HEK293T (cell line): ENCODE data around the gene CCDC183.

Source experiments
- CTCF ChIA-PET: fragments of 350-600 bp; formaldehyde crosslinking; extraction: SDS; loops from one replicate; lab custom pipeline; 2021; ENCODE audit warnings: antibody characterized with exemption, inconsistent platforms; lab: Yijun Ruan, JAX
- POLR2A ChIA-PET: fragments of 350-600 bp; formaldehyde crosslinking; extraction: SDS; loops from one replicate; lab custom pipeline; 2020; ENCODE audit warnings: antibody characterized with exemption, inconsistent platforms; lab: Yijun Ruan, JAX
- DNase-seq: peaks from one replicate; pipeline ENCODE4 v3.0.0; 2012; ENCODE audit warnings: mixed read lengths; ENCODE audit errors: extremely low spot score
- ARNT ChIP-seq: fragments of 450-650 bp; IDR thresholded peaks from 2 replicates; pipeline ENCODE4 v1.6.1; 2017; ENCODE audit warnings: mild to moderate bottlenecking
- BHLHE40 ChIP-seq: fragments of 450-650 bp; IDR thresholded peaks from 2 replicates; pipeline ENCODE4 v1.6.1; 2016; ENCODE audit warnings: mild to moderate bottlenecking, moderate library complexity, borderline replicate concordance
- CTBP1 ChIP-seq: fragments of 450-650 bp; IDR thresholded peaks from 2 replicates; pipeline ENCODE4 v1.6.1; 2016; ENCODE audit warnings: borderline replicate concordance
- ELF4 ChIP-seq: fragments of 450-650 bp; IDR thresholded peaks from 2 replicates; pipeline ENCODE4 v1.6.1; 2017; ENCODE audit warnings: antibody characterized with exemption
- FOXA1 ChIP-seq: fragments of 450-650 bp; IDR thresholded peaks from 2 replicates; pipeline ENCODE4 v1.6.1; 2016; ENCODE audit warnings: mild to moderate bottlenecking
- FOXK2 ChIP-seq: fragments of 450-650 bp; IDR thresholded peaks from 2 replicates; pipeline ENCODE4 v1.6.1; 2016; ENCODE audit warnings: mild to moderate bottlenecking
- FOXM1 ChIP-seq: fragments of 450-650 bp; IDR thresholded peaks from 2 replicates; pipeline ENCODE4 v1.6.1; 2017; ENCODE audit warnings: mild to moderate bottlenecking, borderline replicate concordance
- HDGF ChIP-seq: fragments of 450-650 bp; IDR thresholded peaks from 2 replicates; pipeline ENCODE4 v1.6.1; 2017; ENCODE audit warnings: antibody characterized with exemption, borderline replicate concordance
- L3MBTL2 ChIP-seq: fragments of 450-650 bp; conservative IDR thresholded peaks from 2 replicates; pipeline ENCODE4 v1.6.1; 2016; ENCODE audit warnings: mild to moderate bottlenecking
- LEF1 ChIP-seq: fragments of 450-650 bp; IDR thresholded peaks from 2 replicates; pipeline ENCODE4 v1.6.1; 2017; ENCODE audit warnings: mild to moderate bottlenecking, borderline replicate concordance
- NFRKB ChIP-seq: fragments of 450-650 bp; IDR thresholded peaks from 2 replicates; pipeline ENCODE4 v1.6.1; 2016; ENCODE audit warnings: mild to moderate bottlenecking, moderate library complexity
- PKNOX1 ChIP-seq: fragments of 450-650 bp; IDR thresholded peaks from 2 replicates; pipeline ENCODE4 v1.6.1; 2016
- SP1 ChIP-seq: fragments of 450-650 bp; IDR thresholded peaks from 2 replicates; pipeline ENCODE4 v1.6.1; 2017
- SUZ12 ChIP-seq: fragments of 450-650 bp; IDR thresholded peaks from 2 replicates; pipeline ENCODE4 v1.6.1; 2016; ENCODE audit warnings: mild to moderate bottlenecking
- TARDBP ChIP-seq: fragments of 450-650 bp; IDR thresholded peaks from 2 replicates; pipeline ENCODE4 v1.6.1; 2016
- ZNF384 ChIP-seq: fragments of 450-650 bp; IDR thresholded peaks from 2 replicates; pipeline ENCODE4 v1.6.1; 2016

Gene CCDC183

GRCh38 chr9:136827794-136828473, 31.8 kb downstream of the CCDC183 start:
- ChIA-PET CTCF (no interaction called here), POLR2A (no interaction called here)
- DNase-seq, result no peak
- TF ChIP-seq ELF4, result no peak

- ChIA-PET CTCF (no interaction called here), POLR2A (interaction anchor here (1.1 kb wide), 1 partner anchor 13 kb away, joined by 4 read pairs; no protein-coding TSS in a partner anchor)
- DNase-seq, result no peak
- TF ChIP-seq LEF1, result no peak
- no peak for TF ChIP-seq ARNT
- no peak for TF ChIP-seq CTBP1
- TF ChIP-seq FOXK2, result no peak
- no peak for TF ChIP-seq SP1
- no peak for TF ChIP-seq BHLHE40
- no peak for TF ChIP-seq L3MBTL2
- no peak for TF ChIP-seq FOXM1
- TF ChIP-seq PKNOX1, result no peak
- no peak for TF ChIP-seq TARDBP
- TF ChIP-seq FOXA1, result no peak
- TF ChIP-seq ZNF384, result no peak
- no peak for TF ChIP-seq SUZ12
- TF ChIP-seq NFRKB, result no peak
Measured at GRCh38 chr9:136828474-136829140, 32.5 kb downstream of the CCDC183 start.

- POLR2A ChIA-PET, result interaction anchor here (1.1 kb wide), 1 partner anchor 13 kb away, joined by 4 read pairs; no protein-coding TSS in a partner anchor
- CTCF ChIA-PET, result interaction anchor here (0.9 kb wide), 1 partner anchor 13 kb away, joined by 4 read pairs; the partner anchor contains the start of gene AJM1
- DNase-seq, result no peak
- no peak for TF ChIP-seq LEF1
- no peak for TF ChIP-seq CTBP1
- no peak for TF ChIP-seq PKNOX1
- TF ChIP-seq SUZ12, result no peak
- no peak for TF ChIP-seq FOXK2
- no peak for TF ChIP-seq FOXA1
- no peak for TF ChIP-seq L3MBTL2
- TF ChIP-seq NFRKB, result no peak
- TF ChIP-seq FOXM1, result no peak
- no peak for TF ChIP-seq HDGF
- no peak for TF ChIP-seq BHLHE40
- TF ChIP-seq ZNF384, result no peak
- TF ChIP-seq ARNT, result no peak
- no peak for TF ChIP-seq SP1
Measured at GRCh38 chr9:136829412-136829811, 33.3 kb downstream of the CCDC183 start.

- CTCF ChIA-PET, result interaction anchor here (0.9 kb wide), 1 partner anchor 12 kb away, joined by 4 read pairs; the partner anchor contains the start of gene AJM1
- POLR2A ChIA-PET, result interaction anchor here (1.1 kb wide), 1 partner anchor 14 kb away, joined by 4 read pairs; no protein-coding TSS in a partner anchor
- TF ChIP-seq L3MBTL2 (no peak), FOXK2 (no peak), ZNF384 (no peak), PKNOX1 (no peak), NFRKB (no peak), FOXM1 (no peak), ARNT (no peak), SUZ12 (no peak), BHLHE40 (no peak), LEF1 (no peak), CTBP1 (no peak), TARDBP (no peak), HDGF (no peak), SP1 (no peak), FOXA1 (no peak), ELF4 (no peak)
- DNase-seq, result no peak
Measured at GRCh38 chr9:136829981-136830885, 34.1 kb downstream of the CCDC183 start.

GRCh38 chr9:136831002-136831719, 35.0 kb downstream of the CCDC183 start:
- TF ChIP-seq FOXK2, result no peak
- TF ChIP-seq ELF4, result no peak
- no peak for TF ChIP-seq SUZ12
- TF ChIP-seq CTBP1, result no peak
- no peak for TF ChIP-seq FOXA1
- TF ChIP-seq BHLHE40, result no peak
- TF ChIP-seq NFRKB, result no peak
- no peak for TF ChIP-seq LEF1
- TF ChIP-seq SP1, result no peak
- no peak for TF ChIP-seq TARDBP
- TF ChIP-seq L3MBTL2, result no peak
- TF ChIP-seq PKNOX1, result no peak
- no peak for TF ChIP-seq HDGF
- no peak for TF ChIP-seq ZNF384
- no peak for TF ChIP-seq FOXM1
- CTCF ChIA-PET, result no interaction called here
- POLR2A ChIA-PET, result no interaction called here
- DNase-seq, result no peak
